Posterior cingulate gyrus (tissue), 11 donors: ENCODE results near the gene MED1.
"Not testable (repeated sequence)": the region's sequence is repeated elsewhere in the genome, so short reads cannot be mapped to it uniquely, and the experiment has no call there.

Source experiments
- DNase-seq, 10 donors: peaks; one replicate each; pipeline versions ENCODE4 v3.0.0 to v3.0.0-alpha.2; 2020 to 2021; ENCODE audit warnings: mixed read lengths in 3 of 10
- intact Hi-C: fragments of 100-400 bp; cut with DNase I; formaldehyde crosslinking; loops from one replicate; pipeline ENCODE4 v1.15.1; 2023

The MED1 gene, protein sequence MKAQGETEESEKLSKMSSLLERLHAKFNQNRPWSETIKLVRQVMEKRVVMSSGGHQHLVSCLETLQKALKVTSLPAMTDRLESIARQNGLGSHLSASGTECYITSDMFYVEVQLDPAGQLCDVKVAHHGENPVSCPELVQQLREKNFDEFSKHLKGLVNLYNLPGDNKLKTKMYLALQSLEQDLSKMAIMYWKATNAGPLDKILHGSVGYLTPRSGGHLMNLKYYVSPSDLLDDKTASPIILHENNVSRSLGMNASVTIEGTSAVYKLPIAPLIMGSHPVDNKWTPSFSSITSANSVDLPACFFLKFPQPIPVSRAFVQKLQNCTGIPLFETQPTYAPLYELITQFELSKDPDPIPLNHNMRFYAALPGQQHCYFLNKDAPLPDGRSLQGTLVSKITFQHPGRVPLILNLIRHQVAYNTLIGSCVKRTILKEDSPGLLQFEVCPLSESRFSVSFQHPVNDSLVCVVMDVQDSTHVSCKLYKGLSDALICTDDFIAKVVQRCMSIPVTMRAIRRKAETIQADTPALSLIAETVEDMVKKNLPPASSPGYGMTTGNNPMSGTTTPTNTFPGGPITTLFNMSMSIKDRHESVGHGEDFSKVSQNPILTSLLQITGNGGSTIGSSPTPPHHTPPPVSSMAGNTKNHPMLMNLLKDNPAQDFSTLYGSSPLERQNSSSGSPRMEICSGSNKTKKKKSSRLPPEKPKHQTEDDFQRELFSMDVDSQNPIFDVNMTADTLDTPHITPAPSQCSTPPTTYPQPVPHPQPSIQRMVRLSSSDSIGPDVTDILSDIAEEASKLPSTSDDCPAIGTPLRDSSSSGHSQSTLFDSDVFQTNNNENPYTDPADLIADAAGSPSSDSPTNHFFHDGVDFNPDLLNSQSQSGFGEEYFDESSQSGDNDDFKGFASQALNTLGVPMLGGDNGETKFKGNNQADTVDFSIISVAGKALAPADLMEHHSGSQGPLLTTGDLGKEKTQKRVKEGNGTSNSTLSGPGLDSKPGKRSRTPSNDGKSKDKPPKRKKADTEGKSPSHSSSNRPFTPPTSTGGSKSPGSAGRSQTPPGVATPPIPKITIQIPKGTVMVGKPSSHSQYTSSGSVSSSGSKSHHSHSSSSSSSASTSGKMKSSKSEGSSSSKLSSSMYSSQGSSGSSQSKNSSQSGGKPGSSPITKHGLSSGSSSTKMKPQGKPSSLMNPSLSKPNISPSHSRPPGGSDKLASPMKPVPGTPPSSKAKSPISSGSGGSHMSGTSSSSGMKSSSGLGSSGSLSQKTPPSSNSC (N-terminal part only)

DNA sequence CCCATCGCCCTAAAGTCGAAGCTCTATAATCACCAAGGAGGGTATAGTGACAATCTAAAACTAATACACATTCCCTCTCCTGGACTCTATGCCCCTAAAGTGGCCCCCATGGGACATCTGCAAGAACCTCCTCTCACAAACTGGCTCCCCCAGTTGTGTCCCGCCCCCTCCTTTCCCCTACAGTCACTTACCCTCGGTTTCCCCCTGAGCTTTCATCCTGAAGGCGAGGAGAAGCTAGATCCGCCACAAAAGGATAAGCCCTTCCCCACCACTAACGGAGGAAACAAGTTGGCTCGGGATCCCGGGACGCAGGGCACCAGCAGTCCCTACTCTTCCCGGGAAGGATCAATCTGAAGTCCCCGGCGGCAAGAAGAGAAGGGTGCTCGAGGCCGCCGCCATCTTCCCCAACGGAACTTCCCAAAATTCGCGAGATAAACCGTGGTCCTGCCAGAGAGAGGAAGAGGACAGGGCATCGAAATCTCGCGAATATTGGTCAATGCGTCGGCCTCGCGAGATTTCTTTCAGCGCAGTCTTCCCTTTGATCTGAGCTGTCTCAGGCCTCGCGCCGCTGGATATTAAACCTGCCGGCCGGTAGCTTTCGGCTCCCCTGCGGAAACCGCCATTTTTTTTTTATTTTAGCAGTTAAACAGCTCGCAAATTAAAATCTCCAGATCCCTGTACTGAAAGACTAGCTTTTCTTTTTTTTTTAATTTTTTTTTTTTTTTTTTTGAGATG is at the start of gene MED1:
Gene MED1, minus strand, starts transcription at position 417 of the 735 bp plus-strand sequence. Its CDS starts 201 bp downstream, at position 216.
- intact Hi-C loops, result loop anchor here (1.0 kb wide), 1 partner anchor 10 kb away; the partner anchor contains the start of gene CDK12
- DNase-seq, result peak; percentile 73 to 98 (median 86)

DNA sequence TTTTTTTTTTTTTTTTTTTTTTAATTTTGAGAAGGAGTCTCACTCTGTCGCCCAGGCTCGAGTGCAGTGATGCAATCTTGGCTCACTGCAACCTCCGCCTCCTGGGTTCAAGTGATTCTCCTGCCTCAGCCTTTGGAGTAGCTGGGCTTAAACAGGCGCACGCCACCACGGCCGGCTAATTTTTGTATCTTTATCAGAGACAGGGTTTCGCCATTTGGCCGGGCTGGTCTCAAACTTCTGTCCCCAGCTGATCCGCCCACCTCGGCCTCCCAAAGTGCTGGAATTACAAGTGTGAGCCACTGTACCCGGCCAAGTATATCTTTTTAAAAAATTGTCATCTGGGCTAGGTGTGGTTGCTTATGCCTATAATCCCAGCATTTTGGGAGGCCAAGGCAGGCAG is 45.9 kb upstream of the MED1 start:
- DNase-seq, intact Hi-C loops: not testable (repeated sequence)

GRCh38 chr17:39487946-39488345 is 36.9 kb upstream of the MED1 start:
- no peak for DNase-seq
- intact Hi-C loops, result no loop called here

GRCh38 chr17:39487490-39487889 is 36.4 kb upstream of the MED1 start:
- intact Hi-C loops, result not testable (repeated sequence)

GRCh38 chr17:39486242-39486641 is 35.2 kb upstream of the MED1 start:
- intact Hi-C loops, result no loop called here
- no peak for DNase-seq

More at GRCh38 chr17:39487490-39487889, 36.4 kb upstream of the MED1 start:
- not testable (repeated sequence) for DNase-seq

DNA sequence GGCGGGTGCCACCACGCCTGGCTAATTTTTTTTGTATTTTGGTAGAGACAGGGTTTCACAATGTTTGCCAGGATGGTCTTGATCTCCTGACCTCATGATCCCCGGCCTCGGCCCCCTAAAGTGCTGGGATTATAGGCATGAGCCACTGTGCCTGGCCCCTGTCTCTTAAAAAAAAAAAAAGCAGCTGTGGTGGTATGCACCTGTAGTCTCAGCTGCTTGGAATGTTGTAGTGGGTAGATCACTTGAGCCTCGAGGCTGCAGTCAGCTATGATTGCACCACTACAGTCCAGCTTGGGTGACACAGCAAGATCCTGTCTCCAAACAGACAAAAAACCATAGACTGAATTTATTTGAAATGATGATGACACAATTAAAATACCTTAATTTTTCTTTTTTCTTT is 34.5 kb upstream of the MED1 start:
- DNase-seq, result no peak
- intact Hi-C loops, result no loop called here

GRCh38 chr17:39484178-39484577 is 33.1 kb upstream of the MED1 start:
- intact Hi-C loops, result no loop called here

GRCh38 chr17:39483506-39483905 is 32.4 kb upstream of the MED1 start:
- intact Hi-C loops, result no loop called here
- DNase-seq, result no peak

More at GRCh38 chr17:39484178-39484577, 33.1 kb upstream of the MED1 start:
- no peak for DNase-seq

GRCh38 chr17:39479631-39480030 is 28.6 kb upstream of the MED1 start:
- peak in 1 of 10 donors; percentile 32 for DNase-seq
- intact Hi-C loops, result not testable (repeated sequence)

GRCh38 chr17:39473310-39473709 is 22.2 kb upstream of the MED1 start:
- no peak for DNase-seq
- intact Hi-C loops, result no loop called here

DNA sequence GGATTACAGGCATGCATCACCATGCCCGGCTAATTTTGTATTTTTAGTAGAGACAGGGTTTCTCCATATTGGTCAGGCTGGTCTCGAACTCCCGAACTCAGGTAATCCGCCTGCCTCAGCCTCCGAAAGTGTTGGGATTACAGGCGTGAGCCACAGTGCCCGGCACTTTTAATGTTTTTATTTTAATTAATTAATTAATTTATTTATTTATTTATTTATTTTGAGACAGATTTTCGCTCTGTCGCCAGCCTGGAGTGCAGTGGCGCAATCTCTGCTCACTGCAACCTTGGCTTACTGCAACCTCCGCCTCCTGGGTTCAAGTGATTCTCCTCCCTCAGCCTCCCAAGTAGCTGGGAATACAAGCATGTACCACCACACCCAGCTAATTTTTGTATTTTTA is 17.5 kb upstream of the MED1 start:
- intact Hi-C loops, result not testable (repeated sequence)
- DNase-seq, result peak in 1 of 10 donors; percentile 43

GRCh38 chr17:39464639-39465181 is 13.6 kb upstream of the MED1 start:
- not testable (repeated sequence) for DNase-seq
- intact Hi-C loops, result loop anchor here (5.0 kb wide), 1 partner anchor 62 kb away; the partner anchor contains the start of gene FBXL20

DNA sequence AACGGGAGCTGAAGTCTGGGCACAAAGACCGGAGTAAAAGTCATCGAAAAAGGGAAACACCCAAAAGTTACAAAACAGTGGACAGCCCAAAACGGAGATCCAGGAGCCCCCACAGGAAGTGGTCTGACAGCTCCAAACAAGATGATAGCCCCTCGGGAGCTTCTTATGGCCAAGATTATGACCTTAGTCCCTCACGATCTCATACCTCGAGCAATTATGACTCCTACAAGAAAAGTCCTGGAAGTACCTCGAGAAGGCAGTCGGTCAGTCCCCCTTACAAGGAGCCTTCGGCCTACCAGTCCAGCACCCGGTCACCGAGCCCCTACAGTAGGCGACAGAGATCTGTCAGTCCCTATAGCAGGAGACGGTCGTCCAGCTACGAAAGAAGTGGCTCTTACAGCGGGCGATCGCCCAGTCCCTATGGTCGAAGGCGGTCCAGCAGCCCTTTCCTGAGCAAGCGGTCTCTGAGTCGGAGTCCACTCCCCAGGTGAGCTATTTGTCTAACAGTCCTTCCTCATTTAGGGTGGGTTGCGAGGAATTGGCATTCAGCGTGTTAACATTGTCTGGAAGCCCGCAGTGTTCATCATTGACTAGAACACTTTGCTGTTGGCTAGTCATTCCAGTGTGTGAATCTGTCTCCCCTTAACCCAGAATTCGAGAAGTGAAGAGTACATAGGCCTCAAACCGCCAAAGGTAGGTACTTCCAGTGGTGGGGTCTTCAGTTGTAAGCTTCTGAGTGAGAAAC is 11.7 kb upstream of the MED1 start:
- intact Hi-C loops, result loop anchor here (5.0 kb wide), 1 partner anchor 61 kb away; the partner anchor contains the start of gene FBXL20
- no peak for DNase-seq

- intact Hi-C loops, result loop anchor here (1.0 to 5.0 kb wide), 2 partner anchors 11 to 60 kb away; partner anchors contain the start of genes FBXL20 and MED1
- peak in 5 of 10 donors; percentile 16 to 79 (median 21) for DNase-seq
Measured at GRCh38 chr17:39461926-39462569, 11.0 kb upstream of the MED1 start.

DNA sequence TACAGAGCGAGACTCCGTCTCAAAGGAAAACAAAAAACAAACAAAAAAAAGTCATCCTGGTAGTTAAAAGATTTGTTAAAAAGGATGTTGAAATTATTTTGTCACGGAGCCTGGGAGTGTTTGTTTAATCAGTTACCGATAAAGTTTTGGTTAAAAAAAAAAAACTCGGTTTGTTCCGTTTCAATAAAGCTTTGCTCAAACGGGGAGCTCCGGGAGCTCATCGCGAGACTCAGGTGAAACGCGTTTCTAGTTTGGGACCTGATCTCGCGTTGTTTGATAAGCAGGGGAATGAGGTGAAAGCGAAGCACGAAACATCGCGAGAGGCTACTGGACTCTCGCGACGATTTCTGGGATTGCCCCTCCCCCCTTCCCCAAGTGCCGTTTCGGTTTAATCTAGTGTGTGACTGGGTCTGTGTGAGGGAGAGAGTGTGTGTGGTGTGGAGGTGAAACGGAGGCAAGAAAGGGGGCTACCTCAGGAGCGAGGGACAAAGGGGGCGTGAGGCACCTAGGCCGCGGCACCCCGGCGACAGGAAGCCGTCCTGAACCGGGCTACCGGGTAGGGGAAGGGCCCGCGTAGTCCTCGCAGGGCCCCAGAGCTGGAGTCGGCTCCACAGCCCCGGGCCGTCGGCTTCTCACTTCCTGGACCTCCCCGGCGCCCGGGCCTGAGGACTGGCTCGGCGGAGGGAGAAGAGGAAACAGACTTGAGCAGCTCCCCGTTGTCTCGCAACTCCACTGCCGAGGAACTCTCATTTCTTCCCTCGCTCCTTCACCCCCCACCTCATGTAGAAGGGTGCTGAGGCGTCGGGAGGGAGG is 10.3 kb upstream of the MED1 start, which contains the start of gene CDK12:
Gene CDK12, plus strand, starts transcription at position 374 of the 813 bp plus-strand sequence. CDS start 586 bp downstream, outside the sequence.
- intact Hi-C loops, result loop anchor here (1.0 to 5.0 kb wide), 2 partner anchors 10 to 59 kb away; partner anchors contain the start of genes FBXL20 and MED1
- peak; percentile 89 to 99 (median 93) for DNase-seq

DNA sequence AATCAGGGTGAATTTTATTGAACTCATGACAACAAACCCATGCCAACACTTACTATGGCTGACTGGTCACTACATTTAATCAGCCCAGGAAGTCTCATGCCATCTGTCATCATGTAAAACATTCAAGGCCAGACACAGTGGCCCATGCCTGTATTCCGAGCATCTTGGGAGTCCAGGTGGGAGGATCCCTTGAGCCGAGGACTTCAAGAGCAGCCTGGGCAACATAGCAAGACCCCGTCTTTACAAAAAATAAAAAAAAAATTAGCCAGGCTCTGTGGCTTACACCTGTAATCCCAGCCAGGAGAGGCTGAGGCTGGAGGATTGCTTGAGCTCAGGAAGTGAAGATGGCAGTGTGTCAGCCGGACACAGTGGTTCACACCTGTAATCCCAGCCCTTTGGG is 4.9 kb upstream of the MED1 start:
- peak in 1 of 10 donors; percentile 6 for DNase-seq

DNA sequence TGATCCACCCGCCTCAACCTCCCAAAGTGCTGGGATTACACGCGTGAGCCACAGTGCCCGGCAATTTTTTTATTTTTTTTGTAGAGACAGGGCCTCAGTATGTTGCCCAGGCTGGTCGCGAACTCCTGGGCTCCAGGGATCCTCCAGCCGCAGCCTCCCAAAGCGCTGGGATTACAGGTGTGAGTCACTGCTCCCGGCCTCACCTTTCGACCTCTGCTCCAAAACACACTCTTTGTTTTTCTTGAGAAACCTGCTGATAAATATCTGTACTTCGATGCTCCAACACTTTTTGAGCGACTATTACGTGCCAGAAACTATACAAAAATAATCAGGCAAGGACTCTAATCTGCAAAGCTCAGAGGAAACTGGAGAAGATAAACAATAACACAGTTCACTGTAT is 1.0 kb downstream of the MED1 start:
- no peak for DNase-seq
- intact Hi-C loops, result no loop called here

More for the DNA sequence above, 4.9 kb upstream of the MED1 start:
- intact Hi-C loops, result no loop called here
